IMR-90 (cell line): ENCODE results near the gene NLGN1. TPM values are rescaled to one million over a fixed set of nuclear protein-coding genes. Genes with fewer than 3 reads are reported as not detected.

Source experiments
- ATAC-seq: fragments of 200-7000 bp; cut with Tn5 transposase; 2 replicates; pipeline ENCODE4 v1.9.1; 2020; ENCODE audit warnings: low read depth, mild to moderate bottlenecking, moderate library complexity
- BruUV-seq: library from RNA; stranded (reverse); fragments of 400-500 nt; replicated peaks from 2 replicates; lab custom pipeline; 2021; lab: Mats Ljungman, UMichigan
- CTCF ChIA-PET: fragments of 300-600 bp; formaldehyde crosslinking; extraction: SDS; loops from one replicate; lab custom pipeline; 2021; ENCODE audit warnings: antibody characterized with exemption; lab: Yijun Ruan, JAX
- POLR2A ChIA-PET: fragments of 300-600 bp; sonication (Branson Sonifier 250); formaldehyde crosslinking; loops from one replicate; lab custom pipeline; 2022; ENCODE audit warnings: antibody characterized with exemption; ENCODE audit not compliant: unreplicated experiment; lab: Charles Lee
- DNase-seq: peaks from one replicate; pipeline ENCODE4 v3.0.0; 2013
- H2AFZ ChIP-seq: replicated peaks from 2 replicates; pipeline ENCODE3; 2013; ENCODE audit warnings: low read length, mild to moderate bottlenecking; ENCODE audit not compliant: poor library complexity
- H2AK5ac ChIP-seq: 2 replicates; pipeline ENCODE4 v1.6.1; 2013; ENCODE audit warnings: low read depth, low read length, inconsistent platforms
- H2AK9ac ChIP-seq: replicated peaks from 2 replicates; pipeline ENCODE3; 2013; ENCODE audit warnings: mild to moderate bottlenecking, low read depth, low read length, moderate library complexity; ENCODE audit not compliant: poor library complexity
- H2BK120ac ChIP-seq: 2 replicates; pipeline ENCODE4 v1.6.1; 2013; ENCODE audit warnings: low read depth, low read length, inconsistent platforms
- H2BK15ac ChIP-seq: 3 replicates; pipeline ENCODE4 v1.6.1; 2013; ENCODE audit warnings: low read depth, low read length, inconsistent platforms
- H2BK20ac ChIP-seq: 2 replicates; pipeline ENCODE4 v1.6.1; 2013; ENCODE audit warnings: low read depth, mild to moderate bottlenecking, inconsistent platforms, low read length, moderate library complexity
- H2BK5ac ChIP-seq: 2 replicates; pipeline ENCODE4 v1.6.1; 2013; ENCODE audit warnings: mild to moderate bottlenecking, low read depth, low read length, inconsistent platforms; ENCODE audit not compliant: poor library complexity, severe bottlenecking
- H3K14ac ChIP-seq: replicated peaks from 2 replicates; pipeline ENCODE4 v1.6.1; 2013; ENCODE audit warnings: low read depth, low read length, inconsistent platforms
- H3K18ac ChIP-seq: 2 replicates; pipeline ENCODE4 v1.6.1; 2013; ENCODE audit warnings: low read depth, low read length, control low read depth
- H3K23ac ChIP-seq: 2 replicates; pipeline ENCODE4 v1.6.1; 2013; ENCODE audit warnings: low read depth, low read length, inconsistent platforms
- H3K27ac ChIP-seq: 2 replicates; pipeline ENCODE4 v1.5.1; 2013; ENCODE audit warnings: mild to moderate bottlenecking, control low read depth, low read length; ENCODE audit not compliant: insufficient read depth
- H3K27me3 ChIP-seq: 2 replicates; pipeline ENCODE4 v1.6.1; 2013; ENCODE audit warnings: low read length; ENCODE audit not compliant: control insufficient read depth, insufficient read depth
- H3K36me3 ChIP-seq: 2 replicates; pipeline ENCODE4 v1.6.1; 2013; ENCODE audit warnings: low read length, mixed read lengths; ENCODE audit not compliant: control insufficient read depth, insufficient read depth
- H3K4ac ChIP-seq: 2 replicates; pipeline ENCODE4 v1.6.1; 2013; ENCODE audit warnings: low read depth, low read length, inconsistent platforms
- H3K4me1 ChIP-seq: 2 replicates; pipeline ENCODE4 v1.6.1; 2013; ENCODE audit warnings: low read length, mixed read lengths; ENCODE audit not compliant: control insufficient read depth, insufficient read depth
- H3K4me2 ChIP-seq: 2 replicates; pipeline ENCODE4 v1.6.1; 2013; ENCODE audit warnings: low read depth, mild to moderate bottlenecking, control low read depth, low read length, moderate library complexity
- H3K4me3 ChIP-seq: 2 replicates; pipeline ENCODE4 v1.5.1; 2013; ENCODE audit warnings: low read depth, mild to moderate bottlenecking, control low read depth, low read length, moderate library complexity; ENCODE audit not compliant: insufficient read depth
- H3K56ac ChIP-seq: 2 replicates; pipeline ENCODE4 v1.6.1; 2013; ENCODE audit warnings: low read length, inconsistent platforms; ENCODE audit not compliant: insufficient read depth; ENCODE audit errors: extremely low read depth
- H3K79me1 ChIP-seq, 2 experiments: 2 replicates each; pipeline ENCODE4 v1.6.1; 2013; ENCODE audit warnings: low read length in 2 of 2, inconsistent platforms in 1 of 2, low read depth in 1 of 2
- H3K9ac ChIP-seq: 2 replicates; pipeline ENCODE4 v1.6.1; 2013; ENCODE audit warnings: low read depth, low read length, control low read depth
- H3K9me1 ChIP-seq: 2 replicates; pipeline ENCODE4 v1.6.1; 2013; ENCODE audit warnings: low read length, inconsistent platforms; ENCODE audit not compliant: insufficient read depth
- H3K9me3 ChIP-seq: 2 replicates; pipeline ENCODE4 v1.6.1; 2013; ENCODE audit warnings: low read length; ENCODE audit not compliant: control insufficient read depth, insufficient read depth
- H4K20me1 ChIP-seq: 2 replicates; pipeline ENCODE4 v1.6.1; 2013; ENCODE audit warnings: low read length, inconsistent platforms; ENCODE audit not compliant: insufficient read depth
- H4K5ac ChIP-seq: 2 replicates; pipeline ENCODE4 v1.6.1; 2013; ENCODE audit warnings: mild to moderate bottlenecking, low read depth, low read length, control low read depth
- H4K8ac ChIP-seq, 2 experiments: 2 replicates each; pipeline ENCODE4 v1.6.1; 2013; ENCODE audit warnings: low read depth in 2 of 2, low read length in 2 of 2, control low read depth in 1 of 2, inconsistent platforms in 1 of 2
- H4K91ac ChIP-seq: 2 replicates; pipeline ENCODE4 v1.6.1; 2013; ENCODE audit warnings: low read depth, low read length, inconsistent platforms; ENCODE audit not compliant: insufficient read depth
- BHLHE40 ChIP-seq: fragments of 150-350 bp; IDR thresholded peaks from 2 replicates; pipeline ENCODE4 v1.6.1; 2016; ENCODE audit warnings: mild to moderate bottlenecking, low read depth, low read length
- CEBPB ChIP-seq: IDR thresholded peaks from 2 replicates; pipeline ENCODE4 v1.6.1; 2012; ENCODE audit warnings: low read depth, low read length, improper control_type of control experiment
- CHD1 ChIP-seq: IDR thresholded peaks from 2 replicates; pipeline ENCODE4 v1.6.1; 2012; ENCODE audit warnings: low read depth, low read length, improper control_type of control experiment
- FOS ChIP-seq: fragments of 150-350 bp; IDR thresholded peaks from 2 replicates; pipeline ENCODE4 v1.6.1; 2016; ENCODE audit warnings: low read depth, low read length
- MAFK ChIP-seq: IDR thresholded peaks from 2 replicates; pipeline ENCODE4 v1.6.1; 2012; ENCODE audit warnings: low read depth, low read length, improper control_type of control experiment
- MAZ ChIP-seq: IDR thresholded peaks from 2 replicates; pipeline ENCODE4 v1.6.1; 2012; ENCODE audit warnings: low read depth, mild to moderate bottlenecking, low read length, improper control_type of control experiment, moderate library complexity, borderline replicate concordance
- NFE2L2 ChIP-seq: fragments of 150-350 bp; IDR thresholded peaks from 2 replicates; pipeline ENCODE4 v1.6.1; 2016; ENCODE audit warnings: low read depth, mild to moderate bottlenecking, low read length
- POLR2A ChIP-seq: IDR thresholded peaks from 2 replicates; pipeline ENCODE4 v1.6.1; 2012; ENCODE audit warnings: mild to moderate bottlenecking, low read depth, low read length
- RAD21 ChIP-seq: IDR thresholded peaks from 2 replicates; pipeline ENCODE4 v1.6.1; 2012; ENCODE audit warnings: low read length, improper control_type of control experiment
- RCOR1 ChIP-seq: IDR thresholded peaks from 2 replicates; pipeline ENCODE4 v1.6.1; 2012; ENCODE audit warnings: mild to moderate bottlenecking, low read length, improper control_type of control experiment; ENCODE audit not compliant: insufficient replicate concordance
- RFX5 ChIP-seq: IDR thresholded peaks from 2 replicates; pipeline ENCODE4 v1.8.0; 2012; ENCODE audit warnings: low read depth, mild to moderate bottlenecking, low read length, moderate library complexity
- SMC3 ChIP-seq: fragments of 150-350 bp; IDR thresholded peaks from 2 replicates; pipeline ENCODE4 v1.6.1; 2016; ENCODE audit warnings: low read depth, mild to moderate bottlenecking, antibody characterized with exemption, low read length, moderate library complexity
- whole genome bisulfite sequencing, 2 experiments: methylation state at CpG; one replicate each; pipeline versions ENCODE4 v1.1.5 to v1.1.7; 2013; ENCODE audit warnings: missing lambda C conversion rate in 2 of 2; ENCODE audit not compliant: insufficient read length in 1 of 2; ENCODE audit errors: extremely low coverage in 2 of 2; 5-methylcytosine and 5-hydroxymethylcytosine counted together
- dilution Hi-C: fragments of 300-500 bp; cut with HindIII; formaldehyde crosslinking; loops from one replicate; pipeline ENCODE4 v1.14.3; 2018; ENCODE audit warnings: low sequenced_read_pairs; ENCODE audit not compliant: unreplicated experiment
- in situ Hi-C: fragments of 300-500 bp; cut with MboI; formaldehyde crosslinking; loops from 3 replicates; pipeline ENCODE4 v1.14.3; 2019; ENCODE audit warnings: low sequenced_read_pairs, inconsistent platforms, mixed read lengths
- intact Hi-C: fragments of 100-400 bp; cut with micrococcal nuclease; formaldehyde crosslinking; loops from 2 replicates; pipeline ENCODE4 v1.10.0; 2022
- polyA plus RNA-seq, 3 experiments: library from polyadenylated mRNA; depleted of rRNA; stranded (reverse); fragments of >200 nt; gene quantifications; 2 replicates each; pipeline ENCODE4 v1.2.3, GENCODE V29; 2012; ENCODE audit warnings: low replicate concordance in 1 of 3
- total RNA-seq: library from RNA; depleted of rRNA; stranded (reverse); fragments of >200 nt; gene quantifications from 2 replicates; pipeline ENCODE4 v1.2.3, GENCODE V29; 2012
- TF ChIP-seq, protein P1 (sequence below): fragments of 150-350 bp; IDR thresholded peaks from 2 replicates; pipeline ENCODE4 v1.6.1; 2016; ENCODE audit warnings: low read depth, mild to moderate bottlenecking, low read length, moderate library complexity, borderline replicate concordance
- TF ChIP-seq, protein P2 (sequence below): conservative IDR thresholded peaks from 2 replicates; pipeline ENCODE4 v1.5.1; 2012; ENCODE audit warnings: mild to moderate bottlenecking, low read depth, low read length, improper control_type of control experiment
- TF ChIP-seq, protein P3 (sequence below): fragments of 150-350 bp; IDR thresholded peaks from 2 replicates; pipeline ENCODE4 v1.6.1; 2017; ENCODE audit warnings: mild to moderate bottlenecking, antibody characterized with exemption, low read length, low read depth

NLGN1 gene
- total and polyA plus RNA-seq, 2 of the 4 experiments (the other 2 are of a cell fraction), result 1.8 to 12.5 TPM

DNA sequence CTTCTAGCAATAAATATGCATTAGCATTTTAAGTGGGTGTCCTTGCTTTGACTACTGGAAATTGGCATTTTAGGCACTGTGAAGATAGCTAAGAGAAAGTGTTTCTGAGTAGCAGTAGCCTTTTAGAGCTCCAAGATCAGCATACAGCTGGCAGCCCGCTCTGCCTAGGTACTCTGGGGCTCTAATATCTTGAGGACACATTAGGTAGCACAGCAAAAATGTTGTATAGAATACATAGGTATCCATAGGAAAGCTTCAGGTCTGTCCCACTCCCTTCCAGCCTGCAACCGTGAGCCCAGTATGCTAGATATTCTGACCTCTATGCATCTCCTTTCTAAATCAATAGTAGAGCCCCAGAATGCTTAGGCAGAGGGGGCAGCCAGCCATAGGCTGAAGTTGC, 670.5 kb downstream of the NLGN1 start:
- dilution Hi-C loops (no loop called here), in situ Hi-C loops (no loop called here), intact Hi-C loops (no loop called here)
- no peak for DNase-seq
- Histone ChIP-seq H2AFZ (no peak overlapping the region), H3K9me1 (no peaks in the 10 kb centered on the region), H4K5ac (no peak overlapping the region), H2AK5ac (no peak overlapping the region), H3K4me3 (no peak overlapping the region), H3K9me3 (0 out of 2 replicates have a peak, but pooled peaks cover 2% of the 10 kb centered on the region), H4K91ac (no peak overlapping the region), H3K9ac (no peak overlapping the region), H3K4ac (no peak overlapping the region), H3K4me1 (no peaks in the 10 kb centered on the region), H3K4me2 (no peak overlapping the region), H2BK5ac (no peak overlapping the region), H3K27me3 (no peaks in the 10 kb centered on the region), H3K23ac (no peak overlapping the region), H2AK9ac (no peak overlapping the region), H3K27ac (no peak overlapping the region), H3K14ac (no peak overlapping the region), H2BK120ac (no peak overlapping the region), H4K20me1 (no peaks in the 10 kb centered on the region), H2BK15ac (no peak overlapping the region), H3K79me1 (no peaks in the 10 kb centered on the region), H3K56ac (no peak overlapping the region), H2BK20ac (no peak overlapping the region), H3K18ac (no peak overlapping the region), H4K8ac (no peak overlapping the region), H3K36me3 (no peaks in the 10 kb centered on the region)
- no peak for TF ChIP-seq RAD21
- TF ChIP-seq FOS, result no peak
- TF ChIP-seq BHLHE40, result no peak
- no peak for TF ChIP-seq POLR2A
- TF ChIP-seq, protein P1, sequence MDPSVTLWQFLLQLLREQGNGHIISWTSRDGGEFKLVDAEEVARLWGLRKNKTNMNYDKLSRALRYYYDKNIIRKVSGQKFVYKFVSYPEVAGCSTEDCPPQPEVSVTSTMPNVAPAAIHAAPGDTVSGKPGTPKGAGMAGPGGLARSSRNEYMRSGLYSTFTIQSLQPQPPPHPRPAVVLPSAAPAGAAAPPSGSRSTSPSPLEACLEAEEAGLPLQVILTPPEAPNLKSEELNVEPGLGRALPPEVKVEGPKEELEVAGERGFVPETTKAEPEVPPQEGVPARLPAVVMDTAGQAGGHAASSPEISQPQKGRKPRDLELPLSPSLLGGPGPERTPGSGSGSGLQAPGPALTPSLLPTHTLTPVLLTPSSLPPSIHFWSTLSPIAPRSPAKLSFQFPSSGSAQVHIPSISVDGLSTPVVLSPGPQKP, result no peak
- no peak for TF ChIP-seq SMC3
- TF ChIP-seq, protein P2, sequence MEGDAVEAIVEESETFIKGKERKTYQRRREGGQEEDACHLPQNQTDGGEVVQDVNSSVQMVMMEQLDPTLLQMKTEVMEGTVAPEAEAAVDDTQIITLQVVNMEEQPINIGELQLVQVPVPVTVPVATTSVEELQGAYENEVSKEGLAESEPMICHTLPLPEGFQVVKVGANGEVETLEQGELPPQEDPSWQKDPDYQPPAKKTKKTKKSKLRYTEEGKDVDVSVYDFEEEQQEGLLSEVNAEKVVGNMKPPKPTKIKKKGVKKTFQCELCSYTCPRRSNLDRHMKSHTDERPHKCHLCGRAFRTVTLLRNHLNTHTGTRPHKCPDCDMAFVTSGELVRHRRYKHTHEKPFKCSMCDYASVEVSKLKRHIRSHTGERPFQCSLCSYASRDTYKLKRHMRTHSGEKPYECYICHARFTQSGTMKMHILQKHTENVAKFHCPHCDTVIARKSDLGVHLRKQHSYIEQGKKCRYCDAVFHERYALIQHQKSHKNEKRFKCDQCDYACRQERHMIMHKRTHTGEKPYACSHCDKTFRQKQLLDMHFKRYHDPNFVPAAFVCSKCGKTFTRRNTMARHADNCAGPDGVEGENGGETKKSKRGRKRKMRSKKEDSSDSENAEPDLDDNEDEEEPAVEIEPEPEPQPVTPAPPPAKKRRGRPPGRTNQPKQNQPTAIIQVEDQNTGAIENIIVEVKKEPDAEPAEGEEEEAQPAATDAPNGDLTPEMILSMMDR, result no peak
- no peak for TF ChIP-seq RFX5
- no peak for TF ChIP-seq MAZ
- TF ChIP-seq, protein P3, sequence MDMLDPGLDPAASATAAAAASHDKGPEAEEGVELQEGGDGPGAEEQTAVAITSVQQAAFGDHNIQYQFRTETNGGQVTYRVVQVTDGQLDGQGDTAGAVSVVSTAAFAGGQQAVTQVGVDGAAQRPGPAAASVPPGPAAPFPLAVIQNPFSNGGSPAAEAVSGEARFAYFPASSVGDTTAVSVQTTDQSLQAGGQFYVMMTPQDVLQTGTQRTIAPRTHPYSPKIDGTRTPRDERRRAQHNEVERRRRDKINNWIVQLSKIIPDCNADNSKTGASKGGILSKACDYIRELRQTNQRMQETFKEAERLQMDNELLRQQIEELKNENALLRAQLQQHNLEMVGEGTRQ, result no peak
- no peak for TF ChIP-seq NFE2L2
- no peak for TF ChIP-seq CHD1
- no peak for TF ChIP-seq RCOR1
- TF ChIP-seq MAFK, result no peak
- no peak for TF ChIP-seq CEBPB
- no CpG with 5 or more reads among the region's 2 CpGs for WGBS, 2 experiments
- no TSS peak for BruUV-seq
- CTCF ChIA-PET, result no interaction called here
- POLR2A ChIA-PET, result no interaction called here
- ATAC-seq, result no peak
